ENCODE measurements around the gene DENND1A.

GRCh38 chr9:123967323-123967722 lies 37.4 kb upstream of the DENND1A start:
- TF ChIP-seq POLR2A (IDR thresholded peaks at IDR 0.05; ENCODE audit: low read length) (no peak), GATA1 (IDR thresholded peaks at IDR 0.05; ENCODE audit: low read depth, low read length) (no peak)
